Parathyroid adenoma (tissue), 2 donors: Measurements from ENCODE around the gene MMADHC.

ENCODE experiments used
- H2AFZ ChIP-seq: fragments of 300-600 bp; sonication (generic); one replicate; pipeline ENCODE4 v1.7.0; 2017; ENCODE audit warnings: antibody characterized with exemption, mild to moderate bottlenecking
- H3K27ac ChIP-seq: fragments of 300-600 bp; sonication (generic); one replicate; pipeline ENCODE4 v1.7.0; 2017
- H3K27me3 ChIP-seq: fragments of 300-600 bp; sonication (generic); one replicate; pipeline ENCODE4 v1.7.0; 2017; ENCODE audit warnings: low read length; ENCODE audit not compliant: control insufficient read depth, insufficient read depth
- H3K36me3 ChIP-seq: fragments of 300-600 bp; sonication (generic); one replicate; pipeline ENCODE4 v1.7.0; 2017; ENCODE audit warnings: low read length; ENCODE audit not compliant: control insufficient read depth, insufficient read depth
- H3K4me1 ChIP-seq: fragments of 300-600 bp; sonication (generic); one replicate; pipeline ENCODE4 v1.7.0; 2017; ENCODE audit warnings: control low read depth
- H3K4me2 ChIP-seq: fragments of 300-600 bp; sonication (generic); one replicate; pipeline ENCODE4 v1.7.0; 2017; ENCODE audit warnings: low read length
- H3K4me3 ChIP-seq: fragments of 300-600 bp; sonication (generic); one replicate; pipeline ENCODE4 v1.7.0; 2017; ENCODE audit warnings: low read depth, low read length
- H3K79me2 ChIP-seq: fragments of 300-600 bp; sonication (generic); one replicate; pipeline ENCODE4 v1.7.0; 2017; ENCODE audit warnings: control low read depth
- H3K9ac ChIP-seq: fragments of 300-600 bp; sonication (generic); one replicate; pipeline ENCODE4 v1.7.0; 2017; ENCODE audit warnings: mild to moderate bottlenecking
- H3K9me3 ChIP-seq: fragments of 300-600 bp; sonication (generic); one replicate; pipeline ENCODE4 v1.7.0; 2017; ENCODE audit warnings: low read length; ENCODE audit not compliant: control insufficient read depth
- TF ChIP-seq, protein P1 (sequence below): fragments of 300-600 bp; sonication (generic); IDR thresholded peaks from one replicate; pipeline ENCODE4 v1.7.0; 2017; ENCODE audit warnings: antibody characterized with exemption, mild to moderate bottlenecking
- donor health status: primary hyperparathyroidism.

The MMADHC gene

GRCh38 chr2:149579972-149580882, 7.3 kb downstream of the MMADHC start:
- no peaks in the 10 kb centered on the region for H3K79me2 ChIP-seq
- no peak overlapping the region for H2AFZ ChIP-seq
- TF ChIP-seq, protein P1, sequence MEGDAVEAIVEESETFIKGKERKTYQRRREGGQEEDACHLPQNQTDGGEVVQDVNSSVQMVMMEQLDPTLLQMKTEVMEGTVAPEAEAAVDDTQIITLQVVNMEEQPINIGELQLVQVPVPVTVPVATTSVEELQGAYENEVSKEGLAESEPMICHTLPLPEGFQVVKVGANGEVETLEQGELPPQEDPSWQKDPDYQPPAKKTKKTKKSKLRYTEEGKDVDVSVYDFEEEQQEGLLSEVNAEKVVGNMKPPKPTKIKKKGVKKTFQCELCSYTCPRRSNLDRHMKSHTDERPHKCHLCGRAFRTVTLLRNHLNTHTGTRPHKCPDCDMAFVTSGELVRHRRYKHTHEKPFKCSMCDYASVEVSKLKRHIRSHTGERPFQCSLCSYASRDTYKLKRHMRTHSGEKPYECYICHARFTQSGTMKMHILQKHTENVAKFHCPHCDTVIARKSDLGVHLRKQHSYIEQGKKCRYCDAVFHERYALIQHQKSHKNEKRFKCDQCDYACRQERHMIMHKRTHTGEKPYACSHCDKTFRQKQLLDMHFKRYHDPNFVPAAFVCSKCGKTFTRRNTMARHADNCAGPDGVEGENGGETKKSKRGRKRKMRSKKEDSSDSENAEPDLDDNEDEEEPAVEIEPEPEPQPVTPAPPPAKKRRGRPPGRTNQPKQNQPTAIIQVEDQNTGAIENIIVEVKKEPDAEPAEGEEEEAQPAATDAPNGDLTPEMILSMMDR = no peak
- H3K36me3 ChIP-seq = no peaks in the 10 kb centered on the region
- H3K9me3 ChIP-seq = no peaks in the 10 kb centered on the region
- no peak overlapping the region for H3K9ac ChIP-seq
- H3K4me2 ChIP-seq = no peak overlapping the region
- H3K4me1 ChIP-seq = no peaks in the 10 kb centered on the region
- no peak overlapping the region for H3K27ac ChIP-seq
- no peaks in the 10 kb centered on the region for H3K27me3 ChIP-seq
- no peak overlapping the region for H3K4me3 ChIP-seq

GRCh38 chr2:149577269-149577668, 10.3 kb downstream of the MMADHC start:
- H3K4me3 ChIP-seq = no peak overlapping the region
- TF ChIP-seq, protein P1 = no peak
- H3K9me3 ChIP-seq = no peaks in the 10 kb centered on the region
- no peak overlapping the region for H3K9ac ChIP-seq
- H3K27ac ChIP-seq = no peak overlapping the region
- no peaks in the 10 kb centered on the region for H3K79me2 ChIP-seq
- no peaks in the 10 kb centered on the region for H3K4me1 ChIP-seq
- no peaks in the 10 kb centered on the region for H3K36me3 ChIP-seq
- no peaks in the 10 kb centered on the region for H3K27me3 ChIP-seq
- no peak overlapping the region for H3K4me2 ChIP-seq
- H2AFZ ChIP-seq = no peak overlapping the region

DNA sequence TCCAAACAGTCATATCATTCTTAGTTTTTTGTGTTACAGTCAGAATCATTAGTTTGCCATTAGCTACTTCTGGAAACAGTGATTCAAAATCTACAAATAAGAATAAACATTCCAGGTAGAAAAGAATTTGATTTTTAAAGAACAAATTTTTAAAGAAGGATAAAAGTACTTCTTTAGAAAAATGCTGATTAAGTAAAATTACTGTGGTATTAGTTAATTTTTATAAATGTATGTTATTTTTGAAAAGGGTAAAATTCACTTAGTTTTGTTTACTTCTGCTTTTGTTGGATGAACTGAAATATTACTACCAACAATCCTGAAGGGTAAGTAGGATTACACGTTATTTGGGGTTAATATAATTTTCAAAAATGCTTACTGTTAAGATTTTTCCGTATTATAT, 11.8 kb downstream of the MMADHC start:
- H3K9ac ChIP-seq = no peak overlapping the region
- H3K4me3 ChIP-seq = no peak overlapping the region
- H3K27me3 ChIP-seq = no peaks in the 10 kb centered on the region
- no peaks in the 10 kb centered on the region for H3K9me3 ChIP-seq
- TF ChIP-seq, protein P1 = no peak
- no peak overlapping the region for H3K4me2 ChIP-seq
- H3K36me3 ChIP-seq = no peaks in the 10 kb centered on the region
- no peaks in the 10 kb centered on the region for H3K4me1 ChIP-seq
- no peaks in the 10 kb centered on the region for H3K79me2 ChIP-seq
- no peak overlapping the region for H3K27ac ChIP-seq
- H2AFZ ChIP-seq = no peak overlapping the region

DNA sequence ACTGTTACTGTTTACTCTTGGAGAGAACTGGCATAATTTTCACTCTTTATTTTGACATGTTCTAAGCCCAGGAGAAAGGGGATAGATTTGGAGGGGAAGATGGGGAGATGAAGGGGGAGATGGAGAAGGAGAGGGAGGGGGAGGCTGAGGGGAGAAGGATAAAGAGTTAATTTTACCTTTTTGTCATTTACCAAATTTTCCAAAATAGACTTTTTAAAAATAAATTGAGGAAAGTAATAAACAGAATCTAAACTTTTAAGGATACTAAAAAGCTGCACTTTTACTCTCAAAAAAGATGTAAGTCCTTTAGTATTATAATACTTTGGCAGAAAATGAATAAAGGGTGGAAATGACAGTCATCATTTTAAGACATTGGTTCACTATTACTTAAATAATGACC, 12.3 kb downstream of the MMADHC start:
- Histone ChIP-seq H2AFZ (no peak overlapping the region), H3K9ac (no peak overlapping the region), H3K9me3 (no peaks in the 10 kb centered on the region), H3K79me2 (no peaks in the 10 kb centered on the region), H3K27ac (no peak overlapping the region), H3K36me3 (no peaks in the 10 kb centered on the region), H3K4me3 (no peak overlapping the region), H3K4me1 (no peaks in the 10 kb centered on the region), H3K27me3 (no peaks in the 10 kb centered on the region), H3K4me2 (no peak overlapping the region)
- TF ChIP-seq, protein P1 = no peak

GRCh38 chr2:149573760-149574159, 13.8 kb downstream of the MMADHC start:
- Histone ChIP-seq H3K36me3 (no peaks in the 10 kb centered on the region), H3K4me3 (no peak overlapping the region), H3K4me1 (no peaks in the 10 kb centered on the region), H3K9ac (no peak overlapping the region), H3K9me3 (no peaks in the 10 kb centered on the region), H2AFZ (no peak overlapping the region), H3K27ac (no peak overlapping the region), H3K4me2 (no peak overlapping the region), H3K79me2 (no peaks in the 10 kb centered on the region), H3K27me3 (no peaks in the 10 kb centered on the region)
- TF ChIP-seq, protein P1 = peak; percentile 35
